PC-3 (cell line): ENCODE results near the gene COL15A1. TPM values are rescaled to one million over a fixed set of nuclear protein-coding genes. Genes with fewer than 3 reads are reported as not detected.

Source experiments
- ATAC-seq: fragments of 200-7000 bp; cut with Tn5 transposase; 2 replicates; pipeline ENCODE4 v1.9.1; 2020; ENCODE audit warnings: mild to moderate bottlenecking, moderate library complexity
- BruUV-seq: library from RNA; stranded (reverse); fragments of 400-500 nt; replicated peaks from 2 replicates; lab custom pipeline; 2021; lab: Mats Ljungman, UMichigan
- CTCF ChIA-PET: fragments of 300-600 bp; sonication (Branson Sonifier 250); formaldehyde crosslinking; loops from one replicate; lab custom pipeline; 2022; ENCODE audit warnings: antibody characterized with exemption; lab: Charles Lee
- POLR2A ChIA-PET: fragments of 300-600 bp; sonication (Branson Sonifier 250); formaldehyde crosslinking; loops from one replicate; lab custom pipeline; 2022; ENCODE audit warnings: antibody characterized with exemption; ENCODE audit not compliant: unreplicated experiment; lab: Charles Lee
- DNase-seq: peaks from one replicate; pipeline ENCODE4 v3.0.0-alpha.2; 2015
- H2AFZ ChIP-seq: fragments of 300-600 bp; sonication (generic); 2 replicates; pipeline ENCODE4 v1.6.0; 2016; ENCODE audit warnings: antibody characterized with exemption, low read length
- H3F3A ChIP-seq: fragments of 300-600 bp; sonication (generic); one replicate; pipeline ENCODE4 v1.6.0; 2017; ENCODE audit warnings: antibody characterized with exemption, low read length, control low read depth, mild to moderate bottlenecking; ENCODE audit not compliant: unreplicated experiment
- H3K27ac ChIP-seq: fragments of 300-600 bp; sonication (generic); 2 replicates; pipeline ENCODE4 v1.5.1; 2016; ENCODE audit warnings: mild to moderate bottlenecking, low read length
- H3K27me3 ChIP-seq: fragments of 300-600 bp; sonication (generic); 2 replicates; pipeline ENCODE4 v1.6.1; 2016; ENCODE audit warnings: low read length, mixed read lengths
- H3K36me3 ChIP-seq: fragments of 300-600 bp; sonication (generic); 2 replicates; pipeline ENCODE4 v1.6.1; 2016; ENCODE audit warnings: low read depth, mixed run types, low read length, mixed read lengths
- H3K4me1 ChIP-seq: fragments of 300-600 bp; sonication (generic); 2 replicates; pipeline ENCODE4 v1.5.1; 2016; ENCODE audit warnings: low read length; ENCODE audit not compliant: insufficient read depth
- H3K4me2 ChIP-seq: fragments of 300-600 bp; sonication (generic); 2 replicates; pipeline ENCODE4 v1.6.0; 2016; ENCODE audit warnings: low read length
- H3K4me3 ChIP-seq: fragments of 300-600 bp; sonication (generic); 2 replicates; pipeline ENCODE4 v1.5.1; 2016; ENCODE audit warnings: mild to moderate bottlenecking, low read length, mixed read lengths
- H3K79me2 ChIP-seq: fragments of 300-600 bp; sonication (generic); 2 replicates; pipeline ENCODE4 v1.6.1; 2017; ENCODE audit warnings: low read length, mixed read lengths
- H3K9ac ChIP-seq: fragments of 300-600 bp; sonication (generic); 2 replicates; pipeline ENCODE4 v1.6.0; 2016; ENCODE audit warnings: mild to moderate bottlenecking, low read length
- H3K9me2 ChIP-seq: fragments of 300-600 bp; sonication (generic); replicated peaks from 2 replicates; pipeline ENCODE4 v1.6.1; 2016; ENCODE audit warnings: mixed run types, low read length, mixed read lengths
- H3K9me3 ChIP-seq: fragments of 300-600 bp; sonication (generic); 2 replicates; pipeline ENCODE4 v1.6.1; 2016; ENCODE audit warnings: low read length, mixed read lengths
- H4K20me1 ChIP-seq: fragments of 300-600 bp; sonication (generic); 2 replicates; pipeline ENCODE4 v1.6.1; 2016; ENCODE audit warnings: low read length, mixed read lengths
- CTCF ChIP-seq: fragments of 300-600 bp; sonication (generic); conservative IDR thresholded peaks from 2 replicates; pipeline ENCODE4 v1.5.1; 2017; ENCODE audit warnings: antibody characterized with exemption, low read depth, mild to moderate bottlenecking, low read length
- EZH2 ChIP-seq: fragments of 300-600 bp; sonication (generic); IDR thresholded peaks from one replicate; pipeline ENCODE4 v1.6.1; 2017; ENCODE audit warnings: antibody characterized with exemption, mild to moderate bottlenecking, low read length; ENCODE audit not compliant: unreplicated experiment
- EZH2phosphoT487 ChIP-seq: fragments of 300-600 bp; sonication (generic); IDR thresholded peaks from 2 replicates; pipeline ENCODE4 v1.6.1; 2018; ENCODE audit warnings: mild to moderate bottlenecking, antibody characterized with exemption, low read length, borderline replicate concordance
- intact Hi-C: fragments of 100-400 bp; cut with micrococcal nuclease; formaldehyde crosslinking; loops from 2 replicates; pipeline ENCODE4 v1.9.0; 2023
- total RNA-seq: library from RNA; depleted of rRNA; stranded (reverse); fragments of >200 nt; gene quantifications from 2 replicates; pipeline ENCODE4 v1.2.3, GENCODE V29; 2014

Gene COL15A1
- total RNA-seq, 1 experiment from 2014 or later = 0.04 TPM

DNA sequence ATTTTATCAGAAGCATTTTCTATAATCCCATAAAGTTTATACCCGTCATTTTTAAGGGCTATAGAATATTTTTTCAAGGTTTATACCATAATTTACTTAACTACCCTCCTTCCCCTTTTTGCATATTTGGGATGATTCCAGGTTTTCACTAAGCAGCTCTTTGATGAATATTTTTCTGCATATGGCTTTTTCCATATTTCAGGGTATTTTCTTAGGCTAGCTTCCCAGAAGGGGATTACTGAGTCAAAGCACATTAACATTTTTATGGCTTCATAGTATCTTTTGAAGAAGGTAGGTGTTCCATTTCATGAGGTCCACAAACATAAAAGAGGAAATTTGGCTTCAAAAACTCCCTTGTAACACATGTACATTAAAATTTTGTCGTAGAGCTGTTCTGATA, 14.6 kb upstream of the COL15A1 start:
- Histone ChIP-seq H3F3A (no peaks in the 10 kb centered on the region), H3K4me3 (no peak overlapping the region), H2AFZ (no peak overlapping the region), H3K4me2 (no peak overlapping the region), H3K79me2 (no peaks in the 10 kb centered on the region), H3K9me3 (no peaks in the 10 kb centered on the region), H3K27ac (no peak overlapping the region), H4K20me1 (no peaks in the 10 kb centered on the region), H3K36me3 (no peaks in the 10 kb centered on the region), H3K9me2 (no peaks in the 10 kb centered on the region), H3K27me3 (no peaks in the 10 kb centered on the region), H3K4me1 (no peaks in the 10 kb centered on the region), H3K9ac (no peak overlapping the region)
- TF ChIP-seq CTCF (no peak), EZH2phosphoT487 (no peak), EZH2 (no peak)
- no peak for DNase-seq
- intact Hi-C loops = no loop called here
- no peak for ATAC-seq
- CTCF ChIA-PET = no interaction called here
- POLR2A ChIA-PET = no interaction called here
- BruUV-seq = no TSS peak

- no peaks in the 10 kb centered on the region for H3F3A ChIP-seq
- H3K4me1 ChIP-seq = no peaks in the 10 kb centered on the region
- H3K27ac ChIP-seq = no peak overlapping the region
- no peak overlapping the region for H3K4me2 ChIP-seq
- TF ChIP-seq EZH2 = no peak
- TF ChIP-seq EZH2phosphoT487 = no peak
- no peak for TF ChIP-seq CTCF
- no peaks in the 10 kb centered on the region for H3K9me3 ChIP-seq
- CTCF ChIA-PET = no interaction called here
- intact Hi-C loops = no loop called here
- H3K27me3 ChIP-seq = no peaks in the 10 kb centered on the region; the same call in 1 of the 2 replicates
- ATAC-seq (no peak), DNase-seq (no peak)
- H3K4me3 ChIP-seq = no peak overlapping the region
- H3K9me2 ChIP-seq = no peaks in the 10 kb centered on the region
- no peak overlapping the region for H2AFZ ChIP-seq
- no peak overlapping the region for H3K9ac ChIP-seq
- H4K20me1 ChIP-seq = no peaks in the 10 kb centered on the region
- no TSS peak for BruUV-seq
- POLR2A ChIA-PET = no interaction called here
- H3K79me2 ChIP-seq = no peaks in the 10 kb centered on the region
- H3K36me3 ChIP-seq = no peaks in the 10 kb centered on the region
These were observed 13.8 kb upstream of the COL15A1 start for GRCh38 chr9:98929895-98930341.

DNA sequence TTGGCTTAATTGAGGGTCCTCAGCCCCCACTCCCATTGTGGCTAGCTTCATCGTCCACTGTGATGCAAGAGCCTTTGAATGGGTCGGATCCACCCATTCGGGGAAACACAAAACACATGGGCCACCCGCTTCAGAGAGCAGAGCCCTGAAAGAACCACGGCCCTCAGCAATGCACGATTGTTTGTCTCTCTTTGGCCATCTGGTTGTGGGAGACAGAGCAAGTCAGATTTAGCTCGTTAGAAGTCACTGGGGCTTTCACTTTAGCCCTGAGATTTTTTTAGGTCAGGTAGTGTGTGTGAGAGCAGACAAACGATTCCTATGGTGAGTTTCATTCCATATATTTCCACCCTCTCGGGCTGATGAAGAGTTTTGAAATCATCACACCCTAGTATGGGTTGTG, 12.9 kb upstream of the COL15A1 start:
- no peak for ATAC-seq
- CTCF ChIA-PET = no interaction called here
- no peaks in the 10 kb centered on the region for H3K79me2 ChIP-seq
- BruUV-seq = no TSS peak
- no peak overlapping the region for H3K4me2 ChIP-seq
- no peaks in the 10 kb centered on the region for H4K20me1 ChIP-seq
- no peaks in the 10 kb centered on the region for H3F3A ChIP-seq
- no peaks in the 10 kb centered on the region; the same call in 1 of the 2 replicates for H3K27me3 ChIP-seq
- TF ChIP-seq CTCF (no peak), EZH2 (no peak), EZH2phosphoT487 (no peak)
- no peak overlapping the region for H3K27ac ChIP-seq
- no peaks in the 10 kb centered on the region for H3K9me2 ChIP-seq
- intact Hi-C loops = no loop called here
- no peaks in the 10 kb centered on the region for H3K4me1 ChIP-seq
- H3K36me3 ChIP-seq = no peaks in the 10 kb centered on the region
- no peak overlapping the region for H2AFZ ChIP-seq
- POLR2A ChIA-PET = no interaction called here
- H3K9ac ChIP-seq = no peak overlapping the region
- H3K9me3 ChIP-seq = no peaks in the 10 kb centered on the region
- DNase-seq = no peak
- no peak overlapping the region for H3K4me3 ChIP-seq
